Measurements from ENCODE around the gene RND3. TPM values are rescaled to one million over a fixed set of nuclear protein-coding genes. Genes with fewer than 3 reads are reported as not detected.

RND3 gene
- total RNA-seq, 1 donor, result 321 TPM

- DNase-seq (ENCODE audit: low read depth), result peak; percentile 14
- TF ChIP-seq CTCF (IDR thresholded peaks at IDR 0.05; ENCODE audit: insufficient read depth, low read length), result no peak
- no peak overlapping the region for H3K4me3 ChIP-seq (ENCODE audit: low read depth, low read length)
Observed at GRCh38 chr2:150465703-150466569, 21.5 kb downstream of the RND3 start.

- DNase-seq (ENCODE audit: low read depth), result no peak
- H3K4me3 ChIP-seq (ENCODE audit: low read depth, low read length), result no peak overlapping the region
- no peak for TF ChIP-seq CTCF (IDR thresholded peaks at IDR 0.05; ENCODE audit: insufficient read depth, low read length)
Observed at GRCh38 chr2:150464986-150465385, 22.5 kb downstream of the RND3 start.

- peak; percentile 7 for DNase-seq (ENCODE audit: low read depth)
- H3K4me3 ChIP-seq (ENCODE audit: low read depth, low read length), result no peak overlapping the region
- no peak for TF ChIP-seq CTCF (IDR thresholded peaks at IDR 0.05; ENCODE audit: insufficient read depth, low read length)
Observed at GRCh38 chr2:150464270-150464669, 23.2 kb downstream of the RND3 start.

- no peak overlapping the region for H3K4me3 ChIP-seq (ENCODE audit: low read depth, low read length)
- DNase-seq (ENCODE audit: low read depth), result no peak
- no peak for TF ChIP-seq CTCF (IDR thresholded peaks at IDR 0.05; ENCODE audit: insufficient read depth, low read length)
Observed at GRCh38 chr2:150462770-150463169, 24.7 kb downstream of the RND3 start.

GRCh38 chr2:150459281-150459680 lies 28.2 kb downstream of the RND3 start:
- TF ChIP-seq CTCF (IDR thresholded peaks at IDR 0.05; ENCODE audit: insufficient read depth, low read length), result no peak
- no peak overlapping the region for H3K4me3 ChIP-seq (ENCODE audit: low read depth, low read length)
- peak; percentile 73 for DNase-seq (ENCODE audit: low read depth)

GRCh38 chr2:150450765-150451164 lies 36.7 kb downstream of the RND3 start:
- DNase-seq (ENCODE audit: low read depth), result no peak
- TF ChIP-seq CTCF (IDR thresholded peaks at IDR 0.05; ENCODE audit: insufficient read depth, low read length), result no peak
- H3K4me3 ChIP-seq (ENCODE audit: low read depth, low read length), result no peak overlapping the region
